Fibroblast of villous mesenchyme (primary cell): ENCODE measurements around the gene PIEZO2. TPM values are rescaled to one million over a fixed set of nuclear protein-coding genes. Genes with fewer than 3 reads are reported as not detected.
A peak's percentile ranks its signal among the peaks of the same experiment; 100 is the strongest.

Source experiments
- DNase-seq: peaks from one replicate; pipeline ENCODE4 v3.0.0-alpha.2; 2010; ENCODE audit warnings: low read depth
- H3K4me3 ChIP-seq: 2 replicates; pipeline ENCODE4 v1.5.1; 2011; ENCODE audit warnings: low read depth, mild to moderate bottlenecking, low read length
- CTCF ChIP-seq: IDR thresholded peaks from 2 replicates; pipeline ENCODE4 v1.5.1; 2012; ENCODE audit warnings: low read depth, mild to moderate bottlenecking, low read length; ENCODE audit not compliant: insufficient read depth
- total RNA-seq: library from RNA; depleted of rRNA; stranded (reverse); fragments of >200 nt; gene quantifications from 2 replicates; pipeline ENCODE4 v1.2.3, GENCODE V29; 2012

The PIEZO2 gene
- total RNA-seq, 1 donor: 1.7 TPM

- no peak overlapping the region for H3K4me3 ChIP-seq
- no peak for DNase-seq
- TF ChIP-seq CTCF: no peak
Measured at GRCh38 chr18:11124054-11124453, 25.3 kb downstream of the PIEZO2 start.

GRCh38 chr18:11121443-11121849 is 27.9 kb downstream of the PIEZO2 start:
- TF ChIP-seq CTCF: no peak
- peak; percentile 73 for DNase-seq
- no peak overlapping the region for H3K4me3 ChIP-seq

GRCh38 chr18:11119959-11120587 is 29.3 kb downstream of the PIEZO2 start:
- H3K4me3 ChIP-seq: no peak overlapping the region
- DNase-seq: peak; percentile 88
- TF ChIP-seq CTCF: no peak

- H3K4me3 ChIP-seq: no peak overlapping the region
- peak; percentile 50 for DNase-seq
- TF ChIP-seq CTCF: no peak
Measured at GRCh38 chr18:11119550-11119949, 29.8 kb downstream of the PIEZO2 start.

- H3K4me3 ChIP-seq: no peak overlapping the region
- DNase-seq: no peak
- TF ChIP-seq CTCF: no peak
Measured at GRCh38 chr18:11118051-11118766, 31.2 kb downstream of the PIEZO2 start.

- no peak for TF ChIP-seq CTCF
- H3K4me3 ChIP-seq: no peak overlapping the region
- DNase-seq: peak; percentile 86
Measured at GRCh38 chr18:11115276-11115675, 34.1 kb downstream of the PIEZO2 start.
